Left forelimb (tissue), 1 donor: ENCODE measurements around the gene FAM3C.

ENCODE experiments used
- DNase-seq: peaks from one replicate; pipeline ENCODE4 v3.0.0-alpha.2; 2018; ENCODE audit warnings: low spot score

FAM3C gene

GRCh38 chr7:121376979-121377378, 19.1 kb downstream of the FAM3C start:
- no peak for DNase-seq

GRCh38 chr7:121373177-121373576, 22.9 kb downstream of the FAM3C start:
- DNase-seq: no peak

GRCh38 chr7:121372376-121373010, 23.6 kb downstream of the FAM3C start:
- DNase-seq: no peak

DNA sequence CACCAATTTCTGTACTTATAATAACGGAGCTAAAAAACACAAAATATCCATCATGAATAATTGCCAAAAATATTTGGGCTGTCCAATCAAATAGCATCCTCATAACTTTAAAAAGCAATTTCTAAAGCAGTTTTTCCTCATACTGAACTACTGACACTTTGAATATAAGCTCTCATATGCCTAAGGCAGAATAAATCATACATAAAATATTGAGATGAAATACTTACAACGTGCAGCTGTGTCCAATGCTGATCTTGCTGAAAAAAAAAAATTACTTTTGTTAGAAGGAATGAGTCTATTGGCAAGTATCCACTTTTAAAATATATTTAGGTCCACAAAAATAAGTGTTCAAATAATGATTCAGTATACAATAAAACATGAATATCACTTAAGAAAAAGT, 24.2 kb downstream of the FAM3C start:
- no peak for DNase-seq

GRCh38 chr7:121371367-121371766, 24.7 kb downstream of the FAM3C start:
- DNase-seq: no peak

GRCh38 chr7:121369462-121369861, 26.6 kb downstream of the FAM3C start:
- DNase-seq: no peak

DNA sequence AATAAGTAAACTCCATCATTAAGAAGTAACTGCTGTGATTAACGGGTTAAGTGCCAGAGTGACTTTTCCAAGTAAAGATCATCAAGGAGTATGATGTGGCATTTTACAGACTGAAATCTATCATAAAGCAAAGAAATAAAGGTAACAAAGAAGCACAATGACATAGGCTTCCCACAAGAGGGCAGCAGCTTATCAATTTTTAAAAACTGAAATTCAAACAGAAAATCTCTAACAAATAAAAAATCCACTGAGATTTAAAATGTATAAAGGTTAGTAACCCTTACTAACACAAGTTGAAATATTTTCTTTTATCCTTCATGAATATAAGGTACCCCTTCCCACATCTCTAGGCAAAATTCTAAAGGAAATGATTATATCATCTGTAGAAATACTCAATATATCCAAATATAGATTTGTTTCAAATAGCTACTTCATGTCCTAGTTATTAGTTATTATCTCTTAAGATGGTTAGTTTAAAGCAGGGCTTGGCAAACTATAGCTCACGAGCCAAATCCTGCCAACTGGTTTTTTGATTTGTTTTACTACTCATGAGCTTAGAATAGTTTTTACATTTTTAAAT, 29.2 kb downstream of the FAM3C start:
- no peak for DNase-seq

GRCh38 chr7:121360564-121360963, 35.5 kb downstream of the FAM3C start:
- DNase-seq: no peak

- DNase-seq: no peak
These were observed 40.5 kb downstream of the FAM3C start for GRCh38 chr7:121355574-121355973.

DNA sequence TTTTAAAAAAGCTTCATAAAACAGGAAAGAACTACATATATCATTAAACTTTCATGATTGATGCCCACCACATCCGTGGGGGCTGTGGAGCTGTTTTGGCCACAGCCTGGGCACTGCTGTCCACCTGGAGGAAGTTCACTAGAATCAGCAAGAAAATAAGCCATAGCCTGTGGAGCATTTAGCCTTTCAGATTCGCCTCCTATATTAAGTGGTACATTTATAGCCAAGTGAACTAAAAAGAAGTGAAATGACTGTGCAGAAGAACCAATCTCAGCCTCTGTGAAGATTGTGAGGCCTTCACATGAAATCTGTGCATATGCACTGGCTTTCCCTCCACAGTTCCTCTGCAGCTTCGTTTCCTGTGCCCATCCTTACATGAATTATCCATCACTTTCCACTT, 43.8 kb downstream of the FAM3C start:
- no peak for DNase-seq

- DNase-seq: no peak
These were observed 44.4 kb downstream of the FAM3C start for GRCh38 chr7:121351682-121352081.

GRCh38 chr7:121344497-121344896, 51.6 kb downstream of the FAM3C start:
- DNase-seq: no peak

DNA sequence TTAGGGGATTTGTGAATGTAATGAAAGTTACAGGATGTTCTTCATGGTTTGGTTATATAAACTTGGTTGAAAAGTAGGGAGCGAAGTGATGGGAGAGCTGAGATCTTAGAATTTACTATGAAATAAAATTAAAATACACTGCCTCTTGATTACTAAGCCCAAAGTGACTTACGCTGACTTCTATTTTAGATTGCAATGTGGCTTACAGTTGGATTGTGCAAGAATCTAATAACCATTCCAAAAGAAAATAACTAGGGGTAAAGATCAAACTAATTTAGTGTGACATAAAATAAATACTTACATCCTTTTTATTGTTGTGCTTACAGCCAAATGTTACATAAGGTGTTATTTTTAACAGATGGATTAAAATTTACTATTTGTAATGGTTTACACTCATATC, 52.0 kb downstream of the FAM3C start:
- DNase-seq: no peak

DNA sequence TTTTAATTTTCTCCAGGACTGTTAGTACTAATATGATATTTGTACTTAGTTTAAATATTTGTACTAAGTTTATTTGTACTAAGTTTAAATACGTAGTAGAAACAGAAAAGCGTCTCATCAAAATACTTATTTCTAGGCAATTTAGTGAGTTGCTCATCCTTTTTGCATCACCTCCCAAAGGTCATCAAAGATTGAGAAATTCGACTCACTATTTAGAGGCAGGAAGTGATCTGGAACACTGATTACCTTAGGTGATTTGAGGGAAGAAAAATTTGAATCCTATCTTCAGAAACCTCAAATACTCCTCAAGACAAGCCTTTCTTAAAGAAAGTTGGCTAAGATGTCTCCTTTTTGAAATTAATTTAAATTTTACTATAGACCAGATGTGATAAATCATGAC, 52.8 kb downstream of the FAM3C start:
- no peak for DNase-seq

- no peak for DNase-seq
These were observed 53.5 kb downstream of the FAM3C start for GRCh38 chr7:121342631-121343030.

- no peak for DNase-seq
These were observed 54.2 kb downstream of the FAM3C start for GRCh38 chr7:121341933-121342332.

GRCh38 chr7:121339082-121339481, 57.0 kb downstream of the FAM3C start:
- DNase-seq: no peak

DNA sequence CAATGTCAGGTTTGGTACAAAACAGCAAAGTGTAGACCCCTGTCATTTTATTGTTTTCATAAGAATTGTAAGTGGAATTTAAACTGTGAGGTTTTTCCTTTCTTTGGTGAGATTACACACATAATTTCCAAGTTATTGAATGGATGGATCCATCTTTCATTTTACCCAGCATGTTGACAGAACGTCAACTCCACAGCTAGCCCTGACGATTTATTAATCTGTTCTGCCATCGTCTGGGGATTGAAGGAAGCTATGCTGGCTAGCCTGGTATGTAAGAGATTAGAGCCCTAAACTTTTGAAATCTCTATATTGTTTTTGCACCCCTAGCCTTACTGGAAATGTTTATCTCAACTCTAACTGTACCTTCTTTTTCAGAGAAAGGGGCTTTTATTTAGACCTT, 58.7 kb downstream of the FAM3C start:
- no peak for DNase-seq

DNA sequence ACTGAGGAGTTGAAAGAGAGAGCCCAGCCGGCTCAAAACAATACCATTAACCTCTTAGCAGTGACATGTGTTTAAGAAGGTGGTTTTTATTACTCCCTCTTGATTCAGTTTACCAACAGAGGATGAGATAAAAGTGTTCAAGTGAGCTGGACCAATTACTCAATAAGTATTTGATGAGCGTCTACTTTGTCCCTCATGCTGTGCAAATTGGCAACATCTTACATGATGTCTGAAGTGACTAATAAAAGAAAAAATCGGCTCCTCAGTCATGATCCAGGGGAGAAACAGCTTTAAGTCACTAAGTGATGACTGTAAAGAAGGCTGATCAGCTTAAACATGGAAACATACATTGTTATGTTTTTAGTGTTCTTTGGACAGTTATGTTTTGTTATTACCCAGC, 59.5 kb downstream of the FAM3C start:
- no peak for DNase-seq

DNA sequence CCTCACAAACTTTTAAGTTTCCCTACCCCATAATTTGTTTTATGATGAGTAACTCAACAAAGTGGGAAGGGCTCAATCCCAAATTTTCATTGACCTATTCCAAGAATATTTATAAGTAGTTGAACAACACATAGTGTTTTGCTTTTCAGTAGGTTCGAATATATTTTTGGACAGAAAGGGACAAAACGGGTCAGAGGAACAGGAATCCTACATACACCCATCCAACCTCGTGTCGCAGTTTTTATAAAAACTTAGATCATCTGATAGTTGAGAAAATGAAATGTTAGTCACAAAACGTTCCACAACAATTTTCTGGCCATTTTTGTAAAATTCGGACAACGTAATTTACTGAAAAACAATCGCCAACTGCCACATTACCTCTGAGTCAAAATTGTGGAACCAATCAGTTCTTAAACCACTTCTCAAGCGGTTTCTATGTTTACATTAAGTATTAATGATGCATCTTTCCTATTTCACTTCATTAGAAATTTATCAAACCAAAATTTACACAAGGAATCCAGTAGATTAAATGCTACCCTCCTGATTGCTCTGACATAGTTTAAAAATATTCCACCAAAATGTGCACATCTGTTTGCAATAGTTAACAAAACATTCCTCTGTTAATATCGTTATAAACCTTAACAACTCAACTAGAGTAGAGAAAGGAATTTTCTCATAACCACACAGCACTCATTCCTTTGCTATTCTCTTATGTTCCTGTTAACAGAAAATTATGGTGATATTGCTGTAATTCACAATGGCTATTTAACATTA, 61.0 kb downstream of the FAM3C start:
- no peak for DNase-seq

DNA sequence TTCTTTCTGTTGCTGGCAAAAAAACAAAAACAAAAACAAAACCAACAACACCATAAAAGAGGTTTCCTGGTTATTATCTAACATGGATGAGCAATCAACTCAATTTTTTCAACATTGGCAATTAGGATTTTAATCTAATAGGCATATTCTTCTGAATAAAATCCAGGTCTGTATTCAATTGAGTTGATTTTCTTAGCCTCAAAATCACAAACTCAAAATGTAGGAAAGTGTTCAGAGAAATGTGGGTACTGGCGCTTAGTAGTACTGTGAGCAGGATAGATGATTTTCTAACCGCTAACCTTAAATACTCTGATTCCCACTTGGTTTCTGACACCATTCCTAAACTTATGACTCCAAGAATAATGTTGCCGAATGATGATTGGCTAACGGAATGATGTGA, 61.7 kb downstream of the FAM3C start:
- no peak for DNase-seq

GRCh38 chr7:121331574-121331973, 64.5 kb downstream of the FAM3C start:
- DNase-seq: no peak

- no peak for DNase-seq
These were observed 65.1 kb downstream of the FAM3C start for GRCh38 chr7:121331048-121331447.
